HG02981 (cell line): ENCODE data around the gene ATF7.
"Not testable (repeated sequence)": the region's sequence is repeated elsewhere in the genome, so short reads cannot be mapped to it uniquely, and the experiment has no call there.

Experiments
- ATAC-seq: cut with Tn5 transposase; IDR thresholded peaks from one replicate; pipeline ENCODE4 v1.9.1; 2021; ENCODE audit warnings: mild to moderate bottlenecking, moderate library complexity; ENCODE audit not compliant: unreplicated experiment

The ATF7 gene

DNA sequence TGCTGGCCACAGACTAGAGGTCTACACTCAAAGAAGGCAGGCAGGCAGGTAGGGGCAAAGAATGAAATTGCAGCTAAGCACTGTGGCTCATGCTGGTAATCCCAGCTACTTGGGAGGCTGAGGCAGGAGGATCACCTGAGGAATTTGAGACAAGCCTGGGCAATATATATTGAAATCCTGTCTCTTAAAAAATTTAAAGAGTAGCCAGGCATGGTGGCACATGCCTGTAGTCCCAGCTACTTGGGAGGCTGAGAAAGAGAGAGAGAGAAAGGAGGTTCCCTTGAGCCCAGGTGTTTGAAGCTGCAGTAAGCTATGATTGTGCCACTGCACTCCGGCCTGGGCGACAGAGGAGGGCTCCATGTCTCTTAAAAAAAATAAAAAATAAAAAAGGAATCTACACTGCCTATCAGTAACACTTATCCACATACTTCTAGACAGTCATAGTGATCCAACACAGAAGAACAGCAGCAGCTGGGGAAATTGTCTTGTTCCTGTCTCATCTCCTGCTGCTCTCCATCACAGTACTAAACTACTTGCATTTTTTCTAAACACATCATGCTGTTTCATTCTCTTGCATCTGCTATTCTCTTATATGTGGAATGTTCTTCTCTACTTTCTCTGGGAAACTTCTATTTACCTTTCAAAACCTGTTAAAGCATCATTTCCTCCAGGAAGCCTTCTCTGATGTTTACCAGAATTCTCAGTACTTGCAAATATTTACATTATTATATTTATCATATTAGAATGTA is 57.2 kb downstream of the ATF7 start:
- ATAC-seq: no peak

DNA sequence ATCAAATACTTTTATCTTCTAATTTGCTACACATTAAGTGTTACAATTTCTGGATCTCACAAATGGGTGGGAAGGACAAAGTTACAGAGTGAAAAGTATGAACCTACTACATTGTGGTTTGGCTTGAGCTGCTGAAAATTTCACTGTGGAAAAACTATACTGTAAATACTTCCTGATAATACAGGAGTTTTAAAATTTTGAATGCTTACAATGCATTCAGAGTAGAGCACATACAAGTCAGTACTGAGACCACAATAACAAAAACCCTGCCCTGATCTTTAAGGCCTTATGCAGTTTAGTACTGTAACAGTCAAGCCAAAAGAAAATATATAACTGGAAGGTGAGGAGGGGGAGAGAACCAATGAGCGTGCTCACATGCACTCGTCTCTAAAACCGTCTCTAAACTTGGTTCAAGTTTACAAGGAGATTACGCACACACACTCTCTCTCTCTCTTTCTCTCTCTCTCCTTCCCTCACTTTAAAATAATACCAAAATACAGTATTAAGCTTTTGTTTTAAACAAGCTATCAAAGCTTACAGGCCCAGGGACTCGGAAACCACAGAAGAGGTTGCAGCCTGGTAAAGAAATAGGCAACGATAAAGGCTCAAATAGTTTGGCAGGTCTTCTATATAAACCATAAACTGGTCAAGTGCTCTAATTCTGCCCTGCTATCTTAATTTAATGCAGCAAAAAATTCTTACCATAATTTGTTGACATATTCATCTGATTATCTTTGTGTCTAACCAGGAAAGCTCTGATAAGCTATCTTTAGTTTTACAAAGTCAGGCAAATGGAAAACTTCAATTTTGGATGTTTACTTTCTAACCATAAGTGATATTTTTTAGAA is 58.0 kb downstream of the ATF7 start:
- ATAC-seq: no peak

DNA sequence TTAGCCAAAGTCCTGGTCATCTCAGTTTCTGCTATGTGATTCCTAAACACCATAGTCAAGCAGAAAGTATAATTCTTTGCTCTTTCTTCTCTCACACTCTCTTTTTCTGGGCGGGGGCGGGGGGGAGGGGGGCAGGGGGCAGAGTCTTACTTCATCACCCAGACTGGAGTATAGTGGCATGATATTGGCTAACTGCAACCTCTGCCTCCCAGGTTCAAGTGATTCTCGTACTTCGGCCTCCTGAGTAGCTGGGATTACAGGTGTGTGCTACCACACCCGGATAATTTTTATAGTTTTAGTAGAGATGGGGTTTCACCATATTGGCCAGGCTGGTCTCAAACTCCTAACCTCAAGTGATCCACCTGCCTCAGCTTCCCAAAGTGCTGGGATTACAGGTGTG is 60.8 kb downstream of the ATF7 start:
- ATAC-seq: not testable (repeated sequence)

DNA sequence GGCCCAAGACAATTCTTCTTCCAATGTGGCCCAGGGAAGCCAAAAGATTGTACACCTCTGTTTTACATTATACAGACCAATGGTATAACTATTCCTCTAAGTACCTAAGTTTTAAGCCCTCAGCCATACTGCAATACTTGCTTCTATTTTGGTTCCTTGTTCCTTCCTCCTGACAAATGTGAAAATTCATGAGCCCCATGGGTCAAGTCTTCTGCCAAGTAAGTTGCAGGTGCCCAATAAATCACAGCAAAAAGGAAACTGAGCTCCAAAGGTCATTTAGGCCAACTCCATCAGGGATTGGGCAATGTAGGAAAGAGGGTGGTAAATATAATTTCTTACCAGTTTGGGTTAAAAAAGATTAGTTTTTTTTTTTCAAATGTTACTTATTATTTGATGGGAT is 61.2 kb downstream of the ATF7 start:
- no peak for ATAC-seq

- no peak for ATAC-seq
Measured at GRCh38 chr12:53564278-53564677, 61.9 kb downstream of the ATF7 start.

DNA sequence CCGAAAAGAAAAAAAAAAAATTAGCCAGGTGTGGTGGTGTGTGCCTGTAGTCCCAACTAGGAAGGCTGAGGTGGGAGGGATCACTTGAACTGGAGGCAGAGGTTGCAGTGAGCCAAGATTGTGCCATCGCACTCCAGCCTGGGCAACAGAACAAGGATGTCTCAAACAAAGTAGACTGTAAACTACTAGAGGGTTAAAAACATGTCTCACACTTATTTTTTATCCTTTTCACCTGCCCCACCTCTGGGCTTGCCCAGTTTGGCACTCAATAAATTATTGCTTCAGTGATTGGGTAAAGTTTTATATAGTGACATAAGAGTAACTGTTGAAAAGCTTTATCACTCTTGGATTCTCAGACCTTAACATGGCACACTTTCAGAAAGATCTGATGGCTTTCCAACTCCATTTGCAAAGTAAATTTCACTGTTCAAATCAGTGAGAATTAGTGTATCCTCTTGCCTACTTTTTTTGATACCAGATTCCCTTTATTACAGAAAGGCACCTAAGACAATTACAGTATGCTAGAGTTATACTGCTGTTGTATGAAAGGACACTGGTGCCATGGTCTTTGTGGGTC is 62.6 kb downstream of the ATF7 start:
- no peak for ATAC-seq

DNA sequence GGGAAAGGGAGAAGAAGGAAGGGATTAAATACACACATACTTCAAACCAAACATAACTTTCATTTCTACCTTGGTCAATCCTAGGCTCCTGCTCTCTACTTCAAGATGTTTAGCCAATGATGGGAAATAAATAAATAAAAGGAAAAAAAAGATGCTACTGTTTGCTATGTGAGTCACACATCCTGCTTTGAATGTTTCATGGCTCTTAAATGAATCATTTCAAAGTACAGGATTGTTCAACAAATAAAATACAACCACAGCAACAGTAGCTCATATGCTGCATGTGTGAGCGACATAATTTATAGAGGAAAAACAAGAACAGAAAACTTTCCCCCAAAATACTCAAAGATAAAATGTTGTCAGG is 64.6 kb downstream of the ATF7 start:
- no peak for ATAC-seq

GRCh38 chr12:53560912-53561589 is 65.1 kb downstream of the ATF7 start:
- no peak for ATAC-seq

DNA sequence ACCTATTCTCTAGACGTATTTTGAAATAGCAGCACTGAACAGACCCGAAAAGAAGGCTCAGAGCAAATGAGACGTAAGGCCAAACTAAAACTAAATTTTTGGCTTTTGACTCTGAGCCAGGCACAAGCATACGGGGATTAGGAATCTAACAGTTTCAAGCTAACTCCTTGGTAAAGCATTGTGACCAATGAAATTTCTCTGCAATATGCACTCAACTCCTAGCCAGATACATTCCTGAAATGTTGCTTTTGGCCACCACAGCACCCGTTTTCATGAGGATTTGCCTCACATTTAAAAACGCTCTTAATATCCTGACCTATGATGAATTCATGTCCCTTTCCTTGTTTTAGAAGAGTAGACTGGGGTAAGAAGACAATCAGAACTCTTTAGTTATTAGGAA is 65.8 kb downstream of the ATF7 start:
- ATAC-seq: no peak

- ATAC-seq: no peak
Measured at GRCh38 chr12:53558631-53559030, 67.6 kb downstream of the ATF7 start.

DNA sequence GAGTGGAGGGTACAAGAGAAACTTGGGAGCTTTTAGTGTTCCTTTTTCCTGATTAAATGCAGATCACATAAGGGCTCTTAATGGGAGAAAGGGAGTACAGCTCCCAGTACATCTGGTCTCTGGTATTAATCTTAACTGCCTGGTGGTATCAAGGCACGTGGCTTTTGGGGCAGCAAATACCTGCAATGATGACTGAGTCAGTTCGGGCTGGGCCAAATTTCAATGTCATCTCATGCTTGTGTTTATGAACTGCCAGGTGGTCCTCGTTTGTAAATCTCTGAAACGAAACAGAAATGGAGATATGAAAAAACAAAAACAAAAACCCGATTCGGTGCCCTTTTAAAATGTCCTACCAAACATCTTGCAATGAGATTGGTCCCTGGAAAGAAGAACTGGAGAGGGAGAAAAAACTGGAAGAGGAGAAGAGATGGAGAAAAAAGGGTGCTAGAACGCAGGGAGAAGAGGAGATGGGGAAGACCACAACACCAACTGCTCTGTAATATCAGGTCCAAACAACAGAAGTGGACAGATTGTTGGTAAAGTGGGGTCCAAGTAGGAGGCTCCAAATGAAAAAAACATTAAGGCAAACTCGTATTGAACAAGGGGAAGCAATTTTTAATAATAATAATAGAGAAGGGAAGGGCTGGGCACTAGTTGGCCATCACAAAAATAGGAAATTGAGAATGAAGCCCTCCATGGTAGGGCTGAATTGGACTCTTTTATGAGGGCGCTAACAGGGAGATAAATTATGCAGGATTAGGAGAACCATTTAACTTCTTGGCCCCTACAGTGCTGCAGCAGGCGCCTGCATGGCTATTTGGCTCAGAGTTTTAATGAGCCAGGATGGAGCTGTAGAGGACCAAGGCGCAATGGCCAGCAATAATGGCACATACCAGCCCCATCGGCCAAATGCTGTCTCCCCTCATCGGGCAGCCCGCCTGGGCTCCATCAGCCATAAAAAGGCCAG is 73.5 kb downstream of the ATF7 start:
- ATAC-seq: no peak

DNA sequence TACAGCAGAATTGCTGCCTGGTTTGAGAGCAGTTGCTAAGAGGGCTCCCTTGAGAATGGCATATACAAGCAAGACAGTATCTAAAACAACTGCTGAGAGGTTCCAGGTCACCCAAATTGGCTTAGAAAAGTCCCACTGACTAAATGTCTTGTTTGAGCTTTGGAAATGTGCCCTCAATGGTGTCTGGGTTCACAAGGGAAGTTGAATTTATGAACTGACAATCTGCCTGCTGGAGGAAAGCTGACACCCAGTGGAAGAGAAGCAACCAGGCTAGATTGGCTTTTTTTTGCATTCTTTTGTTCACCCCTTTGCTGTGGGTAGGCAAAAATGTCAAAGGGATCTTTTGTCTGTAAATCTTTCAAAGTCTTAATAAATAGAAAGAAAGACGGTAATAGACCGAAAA is 74.3 kb downstream of the ATF7 start:
- no peak for ATAC-seq

- no peak for ATAC-seq
Measured at GRCh38 chr12:53550595-53550994, 75.6 kb downstream of the ATF7 start.

DNA sequence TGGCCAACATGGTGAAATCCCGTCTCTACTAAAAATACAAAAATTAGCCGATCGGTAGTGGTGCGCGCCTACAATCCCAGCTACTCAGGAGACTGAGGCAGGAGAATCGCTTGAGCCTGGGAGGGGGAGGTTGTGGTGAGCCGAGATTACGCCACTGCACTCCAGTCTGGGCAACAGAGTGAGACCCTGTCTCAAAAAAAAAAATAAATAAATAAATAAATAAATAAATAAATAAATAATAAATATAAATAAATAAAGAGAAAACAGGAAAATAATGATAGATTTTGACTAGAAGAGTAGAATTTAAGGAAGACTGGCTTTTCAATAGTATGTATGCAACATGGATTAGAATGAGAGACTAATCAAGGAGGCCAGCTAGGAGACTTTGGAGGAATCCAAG is 76.1 kb downstream of the ATF7 start:
- ATAC-seq: not testable (repeated sequence)

DNA sequence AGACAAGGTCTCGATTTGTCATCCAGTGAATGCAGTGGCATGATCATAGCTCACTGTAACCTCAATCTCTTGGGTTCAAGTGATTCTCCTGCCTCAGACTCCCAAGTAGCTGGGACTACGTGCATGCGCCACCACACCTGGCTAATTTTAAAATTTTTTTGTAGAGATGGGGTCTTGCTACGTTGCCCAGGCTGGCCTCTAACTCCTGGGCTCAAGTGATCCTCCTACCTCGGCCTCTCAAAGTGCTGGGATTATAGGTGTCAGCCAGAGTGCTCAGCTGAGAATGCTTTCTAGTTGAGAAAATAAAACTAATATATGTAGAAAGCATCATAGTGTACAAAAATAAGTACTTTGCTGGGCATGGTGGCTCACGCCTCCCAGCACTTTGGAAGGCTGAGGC is 77.8 kb downstream of the ATF7 start:
- not testable (repeated sequence) for ATAC-seq

DNA sequence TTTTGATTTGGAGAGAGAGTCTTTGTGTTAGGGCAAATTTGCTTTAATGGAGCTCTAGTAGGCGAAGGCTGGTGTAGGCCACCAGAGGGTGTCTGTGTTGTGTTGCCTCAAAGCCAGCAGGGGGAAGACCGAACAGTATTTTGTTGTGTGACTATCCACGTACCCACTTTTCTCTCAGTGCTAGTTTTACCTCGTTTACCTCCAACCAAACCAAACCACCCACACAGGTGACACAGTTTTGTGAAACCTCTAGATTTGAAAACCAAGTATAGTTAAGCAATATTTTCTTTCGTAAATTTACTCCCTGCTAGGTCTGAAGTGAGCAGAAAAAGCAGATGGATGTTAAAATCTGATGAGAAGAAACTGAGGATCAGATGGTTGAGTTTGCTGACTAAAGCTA is 82.6 kb downstream of the ATF7 start:
- peak; percentile 71 for ATAC-seq

- no peak for ATAC-seq
Measured at GRCh38 chr12:53539526-53539925, 86.7 kb downstream of the ATF7 start.

- no peak for ATAC-seq
Measured at GRCh38 chr12:53538209-53538689, 87.9 kb downstream of the ATF7 start.

GRCh38 chr12:53536962-53537361 is 89.2 kb downstream of the ATF7 start:
- ATAC-seq: no peak

DNA sequence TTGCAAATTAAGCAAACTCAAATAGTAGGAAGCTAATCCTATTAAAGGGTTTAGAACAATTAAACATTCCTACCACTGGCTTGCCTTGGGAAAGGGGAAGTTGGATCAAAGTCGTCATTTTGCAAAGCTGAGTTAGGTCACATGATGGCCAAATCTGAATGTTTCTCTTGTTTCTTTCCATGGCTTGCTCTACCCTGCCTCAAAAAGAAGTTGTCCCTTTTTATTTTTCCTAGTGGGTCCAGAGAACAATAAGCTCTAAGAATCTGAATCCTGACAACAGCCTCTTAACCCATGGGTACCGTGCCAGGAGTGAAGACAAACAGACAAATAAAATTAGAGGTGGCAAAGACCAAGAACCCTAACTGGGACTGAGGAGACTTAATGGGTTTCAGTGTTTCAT is 92.7 kb downstream of the ATF7 start:
- ATAC-seq: no peak
